HepG2 (cell line): ENCODE data around the gene DDX23. TPM values are rescaled to one million over a fixed set of nuclear protein-coding genes. Genes with fewer than 3 reads are reported as not detected.

Experiments
- GTF2F1 ChIP-seq: fragments of 150-350 bp; IDR thresholded peaks from 2 replicates; pipeline ENCODE4 v1.6.1; 2014; ENCODE audit warnings: low read length
- KMT2A ChIP-seq: sonication (generic); formaldehyde crosslinking; IDR thresholded peaks from 2 replicates; pipeline ENCODE4 v1.4.0; 2020; ENCODE audit warnings: missing genetic modification reagents
- MAFG ChIP-seq: sonication (generic); formaldehyde crosslinking; IDR thresholded peaks from 2 replicates; pipeline ENCODE4 v1.5.1; 2020; ENCODE audit warnings: mild to moderate bottlenecking, missing genetic modification reagents
- MTF2 ChIP-seq: sonication (generic); formaldehyde crosslinking; IDR thresholded peaks from 2 replicates; pipeline ENCODE4 v1.5.0; 2020; ENCODE audit warnings: missing genetic modification reagents, borderline replicate concordance
- RELA ChIP-seq: sonication (generic); formaldehyde crosslinking; IDR thresholded peaks from 2 replicates; pipeline ENCODE4 v1.4.0; 2020; ENCODE audit warnings: missing genetic modification reagents
- ZKSCAN1 ChIP-seq: fragments of 150-350 bp; IDR thresholded peaks from 2 replicates; pipeline ENCODE4 v1.6.1; 2014; ENCODE audit warnings: low read length
- ZNF101 ChIP-seq: sonication (generic); formaldehyde crosslinking; IDR thresholded peaks from 2 replicates; pipeline ENCODE4 v1.4.0; 2020; ENCODE audit warnings: mild to moderate bottlenecking, low read depth, missing genetic modification reagents, borderline replicate concordance
- ZNF205 ChIP-seq: IDR thresholded peaks from 2 replicates; pipeline ENCODE4 v1.6.1; 2018; ENCODE audit warnings: missing biosample characterization, missing genetic modification reagents
- ZNF7 ChIP-seq: IDR thresholded peaks from 2 replicates; pipeline ENCODE4 v1.6.1; 2016; ENCODE audit warnings: missing biosample characterization, missing genetic modification reagents
- ZNF737 ChIP-seq: sonication (generic); formaldehyde crosslinking; IDR thresholded peaks from 2 replicates; pipeline ENCODE4 v1.5.0; 2020; ENCODE audit warnings: missing genetic modification reagents, mild to moderate bottlenecking, borderline replicate concordance
- ZNF773 ChIP-seq: sonication (generic); formaldehyde crosslinking; IDR thresholded peaks from 2 replicates; pipeline ENCODE4 v1.4.0; 2020; ENCODE audit warnings: missing genetic modification reagents, borderline replicate concordance
- ZSCAN30 ChIP-seq: sonication (generic); formaldehyde crosslinking; IDR thresholded peaks from 2 replicates; pipeline ENCODE4 v1.5.0; 2020; ENCODE audit warnings: mild to moderate bottlenecking, missing genetic modification reagents
- polyA plus RNA-seq, 8 experiments: library from polyadenylated mRNA; depleted of rRNA in 3 of 8; stranded (reverse) in 7 of 8; unstranded in 1 of 8; fragments of >200 nt; fragmentation: Illumina TruSeq in 4 of 8; extraction: Trizol in 4 of 8; gene quantifications; 2 replicates each; pipeline versions ENCODE4 v1.2.1 to v1.2.3, GENCODE V29; 2011 to 2016; ENCODE audit warnings: low read depth in 4 of 8, missing spikeins in 1 of 8, mixed read lengths in 1 of 8; ENCODE audit not compliant: insufficient read depth in 1 of 8
- total RNA-seq, 5 experiments: library from RNA; depleted of rRNA; stranded (reverse); fragments of >200 nt; fragmentation: Illumina TruSeq; extraction: Trizol; gene quantifications; 2 replicates each; pipeline ENCODE4 v1.2.3, GENCODE V29; 2016; ENCODE audit warnings: low read depth in 1 of 5
- TF ChIP-seq, protein P1 (sequence below): sonication (generic); formaldehyde crosslinking; IDR thresholded peaks from 2 replicates; pipeline ENCODE4 v1.5.1; 2020; ENCODE audit warnings: mild to moderate bottlenecking, missing genetic modification reagents, borderline replicate concordance
- TF ChIP-seq, protein P2 (sequence below): sonication (generic); formaldehyde crosslinking; IDR thresholded peaks from 2 replicates; pipeline ENCODE4 v1.8.1; 2023; ENCODE audit warnings: mild to moderate bottlenecking, moderate library complexity, missing genetic modification reagents
- TF ChIP-seq, protein P3 (sequence below): sonication (generic); formaldehyde crosslinking; IDR thresholded peaks from 2 replicates; pipeline ENCODE4 v1.8.0; 2022; ENCODE audit warnings: low read depth, missing genetic modification reagents
- TF ChIP-seq, protein P4 (sequence below): sonication (generic); formaldehyde crosslinking; conservative IDR thresholded peaks from 2 replicates; pipeline ENCODE4 v1.8.0; 2022; ENCODE audit warnings: mild to moderate bottlenecking, moderate library complexity, missing genetic modification reagents
- TF ChIP-seq, protein P5 (sequence below): sonication (generic); formaldehyde crosslinking; IDR thresholded peaks from 2 replicates; pipeline ENCODE4 v1.8.0; 2022; ENCODE audit warnings: mild to moderate bottlenecking, missing genetic modification reagents; ENCODE audit not compliant: insufficient replicate concordance
- TF ChIP-seq, protein P6 (sequence below): sonication (generic); formaldehyde crosslinking; IDR thresholded peaks from 2 replicates; pipeline ENCODE4 v1.4.0; 2020; ENCODE audit warnings: missing genetic modification reagents

Gene DDX23
- total and polyA plus RNA-seq, 2 of the 13 experiments (the other 11 are each of a cell fraction or from before 2014, with no cell fraction given) = 35.7 to 90.0 TPM

- TF ChIP-seq ZNF7 (CRISPR knock-in tag) = no peak
- TF ChIP-seq KMT2A (CRISPR knock-in tag) = peak; percentile 79
- TF ChIP-seq MAFG (CRISPR knock-in tag) = no peak
- no peak for TF ChIP-seq GTF2F1
- TF ChIP-seq ZKSCAN1 = no peak
- no peak for TF ChIP-seq ZSCAN30 (CRISPR knock-in tag)
- TF ChIP-seq, protein P1, sequence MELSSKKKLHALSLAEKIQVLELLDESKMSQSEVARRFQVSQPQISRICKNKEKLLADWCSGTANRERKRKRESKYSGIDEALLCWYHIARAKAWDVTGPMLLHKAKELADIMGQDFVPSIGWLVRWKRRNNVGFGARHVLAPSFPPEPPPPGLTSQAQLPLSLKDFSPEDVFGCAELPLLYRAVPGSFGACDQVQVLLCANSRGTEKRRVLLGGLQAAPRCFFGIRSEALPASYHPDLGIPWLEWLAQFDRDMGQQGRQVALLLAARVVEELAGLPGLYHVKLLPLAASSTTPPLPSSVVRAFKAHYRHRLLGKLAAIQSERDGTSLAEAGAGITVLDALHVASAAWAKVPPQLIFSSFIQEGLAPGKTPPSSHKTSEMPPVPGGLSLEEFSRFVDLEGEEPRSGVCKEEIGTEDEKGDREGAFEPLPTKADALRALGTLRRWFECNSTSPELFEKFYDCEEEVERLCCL (CRISPR knock-in tag) = no peak
- no peak for TF ChIP-seq MTF2 (CRISPR knock-in tag)
- TF ChIP-seq, protein P2, sequence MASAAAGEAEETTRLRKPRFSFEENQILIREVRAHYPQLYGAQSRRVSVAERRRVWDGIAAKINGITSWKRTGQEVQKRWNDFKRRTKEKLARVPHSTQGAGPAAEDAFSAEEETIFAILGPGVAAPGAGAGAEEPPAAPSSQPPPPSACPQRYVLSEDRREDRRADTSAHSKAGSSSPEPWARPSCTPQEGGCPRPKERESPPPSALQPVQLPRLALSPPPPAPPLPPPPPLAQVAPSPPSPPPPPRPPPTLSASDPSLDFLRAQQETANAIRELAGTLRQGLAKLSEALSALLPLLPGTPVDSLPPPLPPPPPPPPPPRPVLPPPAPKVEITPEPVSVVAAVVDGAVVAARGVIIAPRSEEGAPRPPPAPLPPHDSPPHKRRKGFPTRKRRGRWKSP (CRISPR knock-in tag) = peak; percentile 42
- TF ChIP-seq, protein P3, sequence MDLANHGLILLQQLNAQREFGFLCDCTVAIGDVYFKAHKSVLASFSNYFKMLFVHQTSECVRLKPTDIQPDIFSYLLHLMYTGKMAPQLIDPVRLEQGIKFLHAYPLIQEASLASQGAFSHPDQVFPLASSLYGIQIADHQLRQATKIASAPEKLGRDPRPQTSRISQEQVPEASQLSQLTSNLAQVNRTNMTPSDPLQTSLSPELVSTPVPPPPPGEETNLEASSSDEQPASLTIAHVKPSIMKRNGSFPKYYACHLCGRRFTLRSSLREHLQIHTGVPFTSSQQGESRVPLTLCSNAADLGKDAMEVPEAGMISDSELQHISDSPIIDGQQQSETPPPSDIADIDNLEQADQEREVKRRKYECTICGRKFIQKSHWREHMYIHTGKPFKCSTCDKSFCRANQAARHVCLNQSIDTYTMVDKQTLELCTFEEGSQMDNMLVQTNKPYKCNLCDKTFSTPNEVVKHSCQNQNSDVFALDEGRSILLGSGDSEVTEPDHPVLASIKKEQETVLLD (CRISPR knock-in tag) = no peak
- TF ChIP-seq, protein P4, sequence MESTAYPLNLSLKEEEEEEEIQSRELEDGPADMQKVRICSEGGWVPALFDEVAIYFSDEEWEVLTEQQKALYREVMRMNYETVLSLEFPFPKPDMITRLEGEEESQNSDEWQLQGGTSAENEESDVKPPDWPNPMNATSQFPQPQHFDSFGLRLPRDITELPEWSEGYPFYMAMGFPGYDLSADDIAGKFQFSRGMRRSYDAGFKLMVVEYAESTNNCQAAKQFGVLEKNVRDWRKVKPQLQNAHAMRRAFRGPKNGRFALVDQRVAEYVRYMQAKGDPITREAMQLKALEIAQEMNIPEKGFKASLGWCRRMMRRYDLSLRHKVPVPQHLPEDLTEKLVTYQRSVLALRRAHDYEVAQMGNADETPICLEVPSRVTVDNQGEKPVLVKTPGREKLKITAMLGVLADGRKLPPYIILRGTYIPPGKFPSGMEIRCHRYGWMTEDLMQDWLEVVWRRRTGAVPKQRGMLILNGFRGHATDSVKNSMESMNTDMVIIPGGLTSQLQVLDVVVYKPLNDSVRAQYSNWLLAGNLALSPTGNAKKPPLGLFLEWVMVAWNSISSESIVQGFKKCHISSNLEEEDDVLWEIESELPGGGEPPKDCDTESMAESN = peak; percentile 51; the same call in 1 of the 2 replicates
- TF ChIP-seq ZNF737 (CRISPR knock-in tag) = no peak
- TF ChIP-seq RELA (CRISPR knock-in tag) = no peak
- TF ChIP-seq, protein P5, sequence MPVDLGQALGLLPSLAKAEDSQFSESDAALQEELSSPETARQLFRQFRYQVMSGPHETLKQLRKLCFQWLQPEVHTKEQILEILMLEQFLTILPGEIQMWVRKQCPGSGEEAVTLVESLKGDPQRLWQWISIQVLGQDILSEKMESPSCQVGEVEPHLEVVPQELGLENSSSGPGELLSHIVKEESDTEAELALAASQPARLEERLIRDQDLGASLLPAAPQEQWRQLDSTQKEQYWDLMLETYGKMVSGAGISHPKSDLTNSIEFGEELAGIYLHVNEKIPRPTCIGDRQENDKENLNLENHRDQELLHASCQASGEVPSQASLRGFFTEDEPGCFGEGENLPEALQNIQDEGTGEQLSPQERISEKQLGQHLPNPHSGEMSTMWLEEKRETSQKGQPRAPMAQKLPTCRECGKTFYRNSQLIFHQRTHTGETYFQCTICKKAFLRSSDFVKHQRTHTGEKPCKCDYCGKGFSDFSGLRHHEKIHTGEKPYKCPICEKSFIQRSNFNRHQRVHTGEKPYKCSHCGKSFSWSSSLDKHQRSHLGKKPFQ (CRISPR knock-in tag) = no peak
- TF ChIP-seq ZNF205 = no peak; the same call in 1 of the 2 replicates
- no peak for TF ChIP-seq ZNF101
- TF ChIP-seq, protein P6, sequence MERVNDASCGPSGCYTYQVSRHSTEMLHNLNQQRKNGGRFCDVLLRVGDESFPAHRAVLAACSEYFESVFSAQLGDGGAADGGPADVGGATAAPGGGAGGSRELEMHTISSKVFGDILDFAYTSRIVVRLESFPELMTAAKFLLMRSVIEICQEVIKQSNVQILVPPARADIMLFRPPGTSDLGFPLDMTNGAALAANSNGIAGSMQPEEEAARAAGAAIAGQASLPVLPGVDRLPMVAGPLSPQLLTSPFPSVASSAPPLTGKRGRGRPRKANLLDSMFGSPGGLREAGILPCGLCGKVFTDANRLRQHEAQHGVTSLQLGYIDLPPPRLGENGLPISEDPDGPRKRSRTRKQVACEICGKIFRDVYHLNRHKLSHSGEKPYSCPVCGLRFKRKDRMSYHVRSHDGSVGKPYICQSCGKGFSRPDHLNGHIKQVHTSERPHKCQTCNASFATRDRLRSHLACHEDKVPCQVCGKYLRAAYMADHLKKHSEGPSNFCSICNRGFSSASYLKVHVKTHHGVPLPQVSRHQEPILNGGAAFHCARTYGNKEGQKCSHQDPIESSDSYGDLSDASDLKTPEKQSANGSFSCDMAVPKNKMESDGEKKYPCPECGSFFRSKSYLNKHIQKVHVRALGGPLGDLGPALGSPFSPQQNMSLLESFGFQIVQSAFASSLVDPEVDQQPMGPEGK (CRISPR knock-in tag) = peak; percentile 98
- TF ChIP-seq ZNF773 (CRISPR knock-in tag) = no peak
Observed at GRCh38 chr12:48851883-48852733, at the start of gene DDX23 (continued).
